ENCODE data around the gene CDK19. TPM values are rescaled to one million over a fixed set of nuclear protein-coding genes. Genes with fewer than 3 reads are reported as not detected.

Gene CDK19
- total and polyA plus RNA-seq, 2 of the 13 experiments (the other 11 are each of a cell fraction or from before 2014, with no cell fraction given), result 13.4 to 27.0 TPM

- Histone ChIP-seq H4K20me1 (ENCODE audit: insufficient read depth, low read length) (no peaks in the 10 kb centered on the region), H3K9me3 (ENCODE audit: low read length) (no peaks in the 10 kb centered on the region), H3K4me1 (ENCODE audit: insufficient read depth, low read length) (peaks cover 54% of the 10 kb centered on the region), H3K4me2 (ENCODE audit: low read depth, low read length) (no peak overlapping the region), H3K27ac (ENCODE audit: extremely low read length, insufficient read depth, low read length) (no peak overlapping the region), H3K4me3 (replicated peaks in 1 of 3; ENCODE audit: insufficient read depth in 1 of 3, low read depth in 2 of 3, low read length in 3 of 3) (no peak overlapping the region), H2AFZ (ENCODE audit: low read length) (no peak overlapping the region), H3K27me3 (ENCODE audit: control insufficient read depth in 1 of 2, insufficient read depth in 2 of 2, low read length in 2 of 2) (no peaks in the 10 kb centered on the region), H3K79me2 (ENCODE audit: insufficient read depth, low read length) (peaks cover 3% of the 10 kb centered on the region), H3K36me3 (replicated peaks in 1 of 2; ENCODE audit: control insufficient read depth in 1 of 2, insufficient read depth in 2 of 2, low read length in 2 of 2) (peaks cover 2 to 17% of the 10 kb centered on the region in 2 experiments; a peak in 4 of 5 replicates), H3K9ac (ENCODE audit: insufficient read depth, low read depth, low read length) (no peak overlapping the region)
- POLR2A ChIA-PET, result no interaction called here
- CTCF ChIA-PET (ENCODE audit: low intra/inter-chr PET ratio, low total read pairs), result no interaction called here
- no peak for ATAC-seq
- in situ Hi-C loops (cut with HindIII; ENCODE audit: extremely low pct_ligation_motif_present, low pct_unique_long_range_greater_than_20kb) (no loop called here), intact Hi-C loops (cut with micrococcal nuclease; ENCODE audit: unreplicated experiment) (loop anchor here (10.0 kb wide), 2 partner anchors 86 to 126 kb away; no protein-coding TSS in a partner anchor)
- no TSS peak for BruUV-seq (replicated peaks)
- WGBS (ENCODE audit: low lambda C conversion rate), result 78% methylated on average over 4 of the region's 4 CpGs
- FAIRE-seq, result no peak
- DNase-seq (ENCODE audit: low spot score), result no peak
- TF ChIP-seq NR2F1 (CRISPR knock-in tag; IDR thresholded peaks at IDR 0.05) (0 out of 4 replicates have a peak, but pooled peaks of 1 of the 2 experiments have one; percentile 20), NRL (CRISPR knock-in tag; IDR thresholded peaks at IDR 0.05; ENCODE audit: borderline replicate concordance) (no peak), RARA (CRISPR knock-in tag; IDR thresholded peaks at IDR 0.05) (peak; percentile 82), RBAK (CRISPR knock-in tag; IDR thresholded peaks at IDR 0.05) (no peak), TCF7 (IDR thresholded peaks at IDR 0.05; ENCODE audit: low read depth) (no peak), SKI (IDR thresholded peaks at IDR 0.05; ENCODE audit: partially characterized antibody) (peak; percentile 17), PLRG1 (conservative IDR thresholded peaks at IDR 0.05) (no peak), BCL6 (CRISPR knock-in tag; IDR thresholded peaks at IDR 0.05) (peak; percentile 26; the same call in 1 of the 2 replicates), HIVEP1 (CRISPR knock-in tag; IDR thresholded peaks at IDR 0.05) (no peak), PBX3 (CRISPR knock-in tag; IDR thresholded peaks at IDR 0.05; ENCODE audit: borderline replicate concordance) (no peak), TEF (CRISPR knock-in tag; IDR thresholded peaks at IDR 0.05) (no peak), HOMEZ (CRISPR knock-in tag; IDR thresholded peaks at IDR 0.05; ENCODE audit: low read depth) (peak; percentile 17; the same call in 1 of the 2 replicates), RXRB (CRISPR knock-in tag; IDR thresholded peaks at IDR 0.05; ENCODE audit: borderline replicate concordance) (peak; percentile 53; the same call in 1 of the 2 replicates), SRSF9 (IDR thresholded peaks at IDR 0.05; ENCODE audit: borderline replicate concordance, insufficient read depth, low read depth, low read length, poor library complexity, severe bottlenecking) (no peak), NR2F6 (IDR thresholded peaks at IDR 0.05) (peak; percentile 56), NR2F6 (CRISPR knock-in tag; IDR thresholded peaks at IDR 0.05) (peak; percentile 78), ZNF503 (CRISPR knock-in tag; IDR thresholded peaks at IDR 0.05) (no peak), FOXK1 (CRISPR knock-in tag; IDR thresholded peaks at IDR 0.05; ENCODE audit: borderline replicate concordance, low read depth) (no peak), SALL1 (CRISPR knock-in tag; IDR thresholded peaks at IDR 0.05) (peak; percentile 30; the same call in 1 of the 2 replicates), RXRA (CRISPR knock-in tag; IDR thresholded peaks at IDR 0.05) (peak; percentile 19; the same call in 1 of the 2 replicates), ZNF263 (CRISPR knock-in tag; IDR thresholded peaks at IDR 0.05) (peak; percentile 92)
Measured at GRCh38 chr6:110650755-110651154, 164.5 kb downstream of the CDK19 start.

Measured in HepG2 (cell line).